GM12874 (cell line): ENCODE results near the gene SETD7.

Source experiments
- CTCF ChIP-seq: IDR thresholded peaks from 2 replicates; pipeline ENCODE4 v1.5.1; 2011; ENCODE audit warnings: low read depth, mild to moderate bottlenecking, control low read depth, low read length, moderate library complexity; ENCODE audit not compliant: insufficient read depth

Gene SETD7

GRCh38 chr4:139554642-139554892, 1.5 kb downstream of the SETD7 start:
- no peak for TF ChIP-seq CTCF

- no peak for TF ChIP-seq CTCF
Observed at GRCh38 chr4:139553751-139554641, 2.0 kb downstream of the SETD7 start.

GRCh38 chr4:139552517-139553307, 3.3 kb downstream of the SETD7 start:
- TF ChIP-seq CTCF = no peak

GRCh38 chr4:139550724-139551429, 5.1 kb downstream of the SETD7 start:
- no peak for TF ChIP-seq CTCF

- TF ChIP-seq CTCF = no peak
Observed at GRCh38 chr4:139547979-139548378, 8.0 kb downstream of the SETD7 start.

- no peak for TF ChIP-seq CTCF
Observed at GRCh38 chr4:139540632-139541031, 15.4 kb downstream of the SETD7 start.

GRCh38 chr4:139540161-139540560, 15.9 kb downstream of the SETD7 start:
- TF ChIP-seq CTCF = no peak
